Activated CD4-positive, alpha-beta T cell treated with anti-CD3 and anti-CD28 coated beads, Interleukin-2, Interleukin-6, amounts not matched to agents 100 ng/mL and 50 ng/mL, durations not matched to agents 16 hours and 8 hours (primary cell): ENCODE data around the gene SBF2.

Source experiments
- DNase-seq: peaks from one replicate; pipeline ENCODE4 v3.0.0-alpha.2; 2020

Gene SBF2

GRCh38 chr11:9834291-9834690 is 459.7 kb downstream of the SBF2 start:
- DNase-seq, result no peak

- DNase-seq, result no peak
These were observed 462.9 kb downstream of the SBF2 start for GRCh38 chr11:9831122-9831521.

GRCh38 chr11:9827708-9828107 is 466.3 kb downstream of the SBF2 start:
- no peak for DNase-seq

- no peak for DNase-seq
These were observed 467.6 kb downstream of the SBF2 start for GRCh38 chr11:9826390-9826789.

GRCh38 chr11:9825895-9826294 is 468.1 kb downstream of the SBF2 start:
- no peak for DNase-seq

- DNase-seq, result no peak
These were observed 468.7 kb downstream of the SBF2 start for GRCh38 chr11:9825315-9825714.

- no peak for DNase-seq
These were observed 470.1 kb downstream of the SBF2 start for GRCh38 chr11:9823887-9824385.

GRCh38 chr11:9823439-9823838 is 470.6 kb downstream of the SBF2 start:
- DNase-seq, result no peak

GRCh38 chr11:9821008-9821752 is 472.8 kb downstream of the SBF2 start:
- no peak for DNase-seq

- no peak for DNase-seq
These were observed 473.8 kb downstream of the SBF2 start for GRCh38 chr11:9820260-9820659.

GRCh38 chr11:9817191-9817590 is 476.8 kb downstream of the SBF2 start:
- no peak for DNase-seq

GRCh38 chr11:9815486-9816136 is 478.4 kb downstream of the SBF2 start:
- no peak for DNase-seq

- DNase-seq, result no peak
These were observed 479.9 kb downstream of the SBF2 start for GRCh38 chr11:9814108-9814507.

- DNase-seq, result no peak
These were observed 485.1 kb downstream of the SBF2 start for GRCh38 chr11:9808943-9809342.

GRCh38 chr11:9806946-9807687 is 486.9 kb downstream of the SBF2 start:
- DNase-seq, result no peak

GRCh38 chr11:9804419-9804902 is 489.6 kb downstream of the SBF2 start:
- no peak for DNase-seq

GRCh38 chr11:9803685-9804418 is 490.2 kb downstream of the SBF2 start:
- DNase-seq, result no peak

- no peak for DNase-seq
These were observed 491.6 kb downstream of the SBF2 start for GRCh38 chr11:9802291-9802861.

- no peak for DNase-seq
These were observed 494.1 kb downstream of the SBF2 start for GRCh38 chr11:9799886-9800285.

GRCh38 chr11:9797300-9797699 is 496.7 kb downstream of the SBF2 start:
- DNase-seq, result no peak

- DNase-seq, result no peak
These were observed 497.2 kb downstream of the SBF2 start for GRCh38 chr11:9796854-9797253.

- DNase-seq, result no peak
These were observed 497.8 kb downstream of the SBF2 start for GRCh38 chr11:9796266-9796665.

- DNase-seq, result no peak
These were observed 503.3 kb downstream of the SBF2 start for GRCh38 chr11:9790703-9791102.
